COLO829 (cell line): ENCODE data around the gene CTH.
"Not testable (repeated sequence)": the region's sequence is repeated elsewhere in the genome, so short reads cannot be mapped to it uniquely, and the experiment has no call there.

Source experiments
- DNase-seq: peaks from one replicate; pipeline ENCODE4 v3.0.0; 2012; ENCODE audit warnings: low spot score

CTH gene

GRCh38 chr1:70409136-70409535, 1.9 kb upstream of the CTH start:
- DNase-seq, result no peak

DNA sequence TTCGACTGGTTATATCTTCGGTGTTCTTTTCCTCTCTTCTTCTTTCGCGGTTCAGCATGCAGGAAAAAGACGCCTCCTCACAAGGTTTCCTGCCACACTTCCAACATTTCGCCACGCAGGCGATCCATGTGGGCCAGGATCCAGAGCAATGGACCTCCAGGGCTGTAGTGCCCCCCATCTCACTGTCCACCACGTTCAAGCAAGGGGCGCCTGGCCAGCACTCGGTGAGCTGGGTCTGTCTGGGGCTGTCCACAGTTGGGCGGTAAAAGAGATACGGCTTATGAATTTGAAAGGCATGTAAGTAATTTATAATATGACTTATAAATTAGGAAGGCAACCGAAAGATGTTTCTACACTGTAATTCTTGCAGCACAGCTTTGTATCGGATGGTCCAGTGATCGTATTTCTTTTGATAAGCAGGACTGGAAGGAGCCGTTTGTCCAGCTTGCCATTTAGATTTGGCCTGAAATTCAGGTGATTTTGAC, 334 bp downstream of the CTH start:
- DNase-seq, result no peak

- DNase-seq, result no peak
Observed at GRCh38 chr1:70415882-70416281, 4.8 kb downstream of the CTH start.

- DNase-seq, result not testable (repeated sequence)
Observed at GRCh38 chr1:70418973-70419734, 8.1 kb downstream of the CTH start.

DNA sequence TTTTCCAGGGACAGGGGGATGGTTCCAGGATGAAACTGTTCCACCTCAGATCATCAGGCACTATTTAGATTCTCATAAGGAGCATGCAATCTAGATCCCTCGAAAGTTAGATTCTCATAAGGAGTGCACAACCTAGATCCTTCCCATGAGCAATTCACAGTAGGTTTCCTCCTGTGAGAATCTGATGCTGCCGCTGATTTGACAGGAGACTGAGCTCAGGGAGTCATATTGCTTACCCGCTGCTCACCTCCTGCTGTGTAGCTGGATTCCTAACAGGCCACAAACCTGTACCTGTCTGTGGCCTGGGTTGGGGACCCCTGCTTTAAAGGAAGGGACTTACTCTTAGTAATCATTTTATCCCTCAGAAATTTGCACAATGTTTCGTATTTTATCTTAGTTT, 9.3 kb downstream of the CTH start:
- no peak for DNase-seq

DNA sequence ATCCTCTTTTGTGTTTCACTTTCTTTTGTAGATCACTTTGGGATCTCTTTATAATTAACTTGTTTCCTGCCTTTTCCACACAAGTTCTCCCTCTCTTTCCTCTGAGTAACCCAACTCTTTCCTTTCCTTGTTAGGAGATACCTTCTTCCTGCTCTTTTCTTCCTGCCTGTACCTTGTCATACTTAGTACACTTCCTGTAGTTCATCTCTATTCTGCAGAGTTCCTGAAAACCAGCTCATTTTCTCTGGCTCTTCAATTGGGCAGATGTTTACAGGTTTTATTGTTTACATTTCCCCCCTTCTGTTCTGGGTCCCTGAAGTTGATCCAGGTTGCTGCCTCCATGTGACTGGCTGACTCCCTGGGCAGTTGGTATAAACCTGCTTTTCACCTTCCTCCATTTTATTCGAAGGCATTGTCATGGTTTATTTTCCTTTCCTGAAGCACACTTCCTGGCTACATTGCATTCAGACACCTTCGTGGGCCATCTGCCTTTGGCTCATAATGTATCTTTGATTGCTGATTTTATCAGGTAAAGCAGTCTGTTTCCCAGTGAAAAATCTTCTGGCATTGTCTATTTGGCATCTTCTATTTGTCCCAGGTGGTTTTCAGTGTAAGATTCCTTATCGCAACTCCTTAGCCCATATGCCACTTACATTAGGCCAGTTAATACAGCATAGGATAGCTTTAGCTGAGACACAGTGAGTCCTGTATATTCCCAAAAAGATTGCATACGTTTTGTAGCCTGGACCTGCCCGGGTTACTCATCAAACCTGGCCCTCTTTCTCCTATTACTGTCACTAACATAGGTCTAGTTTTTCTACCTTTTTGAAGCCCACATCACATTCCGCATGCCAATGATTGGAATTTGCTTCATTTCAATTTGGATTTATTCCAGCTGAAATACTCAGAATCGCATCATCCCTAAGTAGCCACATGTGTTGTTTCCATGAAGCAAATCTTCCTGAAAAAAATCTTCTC, 15.4 kb downstream of the CTH start:
- DNase-seq, result no peak

DNA sequence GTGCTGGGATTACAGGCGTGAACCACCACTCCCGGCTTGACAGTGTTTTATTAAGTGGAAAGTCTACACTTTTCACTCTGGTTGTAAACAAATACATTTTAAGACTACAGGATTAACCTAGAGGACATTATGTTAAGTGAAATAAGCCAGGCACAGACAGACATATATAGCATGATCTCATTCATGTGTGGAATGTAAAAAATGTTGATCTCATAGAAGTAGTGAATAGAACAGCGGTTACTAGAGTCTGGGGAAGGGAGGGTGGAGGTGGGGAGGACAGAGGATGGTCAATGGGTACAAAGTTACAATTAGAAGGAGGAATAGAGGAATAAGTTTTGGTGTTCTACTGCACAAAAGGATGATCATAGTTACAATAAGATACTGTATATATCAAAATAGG, 16.9 kb downstream of the CTH start:
- no peak for DNase-seq

GRCh38 chr1:70429219-70429618, 18.2 kb downstream of the CTH start:
- DNase-seq, result no peak

DNA sequence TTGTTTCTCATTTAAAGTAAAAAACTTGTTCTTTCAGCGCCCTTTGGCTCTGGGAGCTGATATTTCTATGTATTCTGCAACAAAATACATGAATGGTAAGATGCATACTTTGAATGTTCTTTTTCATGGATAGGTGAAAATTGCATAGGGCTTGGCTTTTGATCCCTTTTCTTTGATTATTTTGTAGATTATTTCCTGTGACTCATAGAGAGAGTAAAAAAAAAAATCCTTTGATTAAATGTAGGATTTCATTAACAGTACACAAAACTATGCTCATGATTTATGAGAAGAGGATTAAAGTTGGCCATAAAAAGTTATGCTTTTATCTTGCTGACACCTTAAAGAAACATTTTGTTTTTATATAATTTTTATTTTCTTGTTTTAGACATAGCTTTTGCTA, 18.7 kb downstream of the CTH start:
- no peak for DNase-seq

DNA sequence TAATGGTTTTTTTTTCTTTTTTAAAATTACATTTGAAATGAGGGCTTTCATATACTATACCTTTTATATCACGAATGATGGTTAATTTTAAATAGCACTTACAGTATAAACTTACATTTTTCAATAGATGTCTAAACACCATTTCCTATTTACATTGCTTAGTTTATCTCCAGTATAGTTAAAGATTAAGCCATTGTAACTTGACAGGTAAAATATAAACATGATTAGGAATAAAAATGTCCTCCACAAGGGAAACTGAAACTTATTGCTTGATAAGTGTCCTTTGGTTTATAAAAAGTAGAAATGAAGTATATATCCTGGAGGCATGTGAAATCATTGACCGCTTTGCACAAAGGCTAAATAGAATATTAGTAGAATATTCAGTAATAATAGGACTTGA, 20.2 kb downstream of the CTH start:
- no peak for DNase-seq

DNA sequence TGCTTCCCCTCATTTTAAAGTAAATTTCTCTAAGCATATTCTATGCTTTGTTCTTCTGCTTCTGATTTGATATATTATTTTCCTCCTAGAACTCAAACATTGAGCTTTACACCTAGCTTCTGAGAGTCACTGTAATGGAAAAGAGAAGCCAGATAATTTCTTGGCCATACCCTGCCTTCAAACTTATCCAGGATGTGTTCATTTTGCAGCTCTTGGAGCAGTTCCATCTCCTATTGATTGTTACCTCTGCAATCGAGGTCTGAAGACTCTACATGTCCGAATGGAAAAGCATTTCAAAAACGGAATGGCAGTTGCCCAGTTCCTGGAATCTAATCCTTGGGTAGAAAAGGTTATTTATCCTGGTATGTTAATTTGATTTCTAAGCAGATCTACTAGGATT, 20.8 kb downstream of the CTH start:
- DNase-seq, result no peak

GRCh38 chr1:70434253-70434859, 23.3 kb downstream of the CTH start:
- no peak for DNase-seq

GRCh38 chr1:70436622-70437251, 25.7 kb downstream of the CTH start:
- DNase-seq, result no peak

GRCh38 chr1:70438529-70438928, 27.5 kb downstream of the CTH start:
- DNase-seq, result no peak

DNA sequence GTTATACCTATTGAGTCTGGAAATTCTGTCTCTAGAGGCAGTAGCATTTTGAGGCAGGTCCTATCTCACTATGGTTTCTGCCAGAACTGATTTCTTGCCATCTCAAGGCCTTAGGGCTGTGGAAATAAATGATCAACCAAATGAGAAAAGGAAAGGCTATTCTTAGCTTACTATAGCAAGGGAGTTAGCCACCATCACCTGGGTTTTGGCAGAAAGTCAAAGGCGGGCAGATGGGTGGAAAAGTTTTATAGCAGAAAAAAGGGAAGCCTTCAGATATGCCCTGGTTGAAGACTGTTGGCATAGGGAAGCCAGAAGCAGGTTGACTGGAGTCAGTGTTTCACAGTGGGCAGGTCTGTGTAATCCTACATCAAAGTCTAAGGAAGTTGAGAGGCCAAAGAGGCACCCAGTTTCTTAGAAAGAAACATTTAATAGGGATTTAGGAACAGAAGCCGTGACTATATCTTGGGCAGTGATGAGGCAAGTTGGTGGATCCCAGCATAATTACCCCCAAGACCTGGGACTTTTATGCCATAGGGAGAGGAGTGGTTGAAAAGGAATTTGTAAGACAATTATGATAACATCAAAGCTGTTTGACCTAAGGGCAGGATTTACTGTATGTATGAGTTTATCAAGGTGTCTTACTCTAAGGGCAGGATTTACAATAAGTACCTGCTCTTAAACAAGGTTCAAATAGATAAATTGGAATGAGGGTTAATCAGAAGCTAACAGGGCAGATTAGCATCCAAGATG, 29.7 kb downstream of the CTH start:
- no peak for DNase-seq

DNA sequence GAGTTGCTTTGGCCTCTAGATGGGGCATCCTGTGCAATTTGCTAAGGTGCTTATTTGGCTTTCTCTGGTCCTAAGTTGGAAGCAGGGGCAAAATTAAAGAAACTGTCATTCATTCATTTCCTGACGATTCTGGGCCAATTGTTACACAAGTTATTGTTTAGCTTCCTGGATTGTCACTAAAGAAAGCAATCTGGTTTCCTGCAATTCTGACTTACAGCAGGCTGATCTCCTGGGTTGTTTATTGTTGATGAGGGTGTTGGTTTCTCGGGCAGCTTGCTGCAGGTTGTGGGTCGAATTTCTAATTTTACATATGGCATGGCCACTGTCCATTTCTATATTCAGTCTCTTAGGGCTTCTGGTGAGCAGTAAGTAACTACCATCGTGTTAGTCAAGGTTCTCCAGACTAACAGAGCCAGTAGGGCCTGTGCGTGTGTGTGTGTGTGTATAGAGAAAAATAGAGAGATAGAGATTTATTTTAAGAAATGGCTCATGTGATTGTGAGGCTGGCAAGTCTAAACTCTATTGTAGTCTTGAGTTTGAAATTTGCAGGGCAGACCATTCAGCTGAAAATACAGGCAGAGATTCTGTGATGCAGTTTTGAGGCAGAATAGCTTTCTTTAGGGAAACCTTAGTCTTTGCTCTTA, 30.4 kb downstream of the CTH start:
- DNase-seq, result no peak

DNA sequence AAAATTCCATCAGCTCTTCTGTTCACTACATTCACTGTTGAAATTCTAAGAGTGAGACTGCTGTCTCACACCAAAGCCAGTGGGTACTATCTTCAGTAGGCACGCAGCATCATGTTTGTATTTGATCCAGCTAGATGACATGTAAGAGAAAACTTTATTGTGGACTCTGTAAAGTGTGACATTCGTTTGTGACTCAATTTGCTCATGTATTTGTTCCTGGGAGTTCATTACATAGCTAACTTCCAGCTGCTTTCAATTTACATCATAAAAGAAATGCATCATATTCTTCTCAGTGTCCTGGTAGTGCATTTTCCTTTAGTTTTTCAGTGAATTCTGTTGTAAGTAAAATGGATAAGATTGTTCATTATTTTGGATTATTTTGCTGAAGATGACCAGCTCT, 31.4 kb downstream of the CTH start:
- DNase-seq, result no peak

- no peak for DNase-seq
Observed at GRCh38 chr1:70443739-70444138, 32.7 kb downstream of the CTH start.

- DNase-seq, result no peak
Observed at GRCh38 chr1:70449049-70449448, 38.0 kb downstream of the CTH start.

- not testable (repeated sequence) for DNase-seq
Observed at GRCh38 chr1:70452164-70452939, 41.3 kb downstream of the CTH start.
